Spinal cord (tissue), 10 donors: Measurements from ENCODE around the gene CALY. TPM values are rescaled to one million over a fixed set of nuclear protein-coding genes. Genes with fewer than 3 reads are reported as not detected.

Experiments
- DNase-seq, 6 donors: peaks; one replicate each; pipeline versions ENCODE4 v3.0.0 to v3.0.0-alpha.2; 2013 to 2015; ENCODE audit warnings: low spot score in 6 of 6, low read depth in 4 of 6
- H3K27ac ChIP-seq: one replicate; pipeline ENCODE4 v1.5.1; 2013; ENCODE audit warnings: low read depth, low read length, control low read depth
- H3K27me3 ChIP-seq: one replicate; pipeline ENCODE4 v1.6.1; 2013; ENCODE audit warnings: low read length; ENCODE audit not compliant: control insufficient read depth, insufficient read depth
- H3K36me3 ChIP-seq: one replicate; pipeline ENCODE4 v1.6.1; 2013; ENCODE audit warnings: low read length; ENCODE audit not compliant: control insufficient read depth, insufficient read depth
- H3K4me1 ChIP-seq: one replicate; pipeline ENCODE4 v1.6.1; 2013; ENCODE audit warnings: low read length; ENCODE audit not compliant: control insufficient read depth, insufficient read depth
- H3K4me3 ChIP-seq: one replicate; pipeline ENCODE4 v1.5.1; 2013; ENCODE audit warnings: low read depth, low read length, control low read depth
- H3K9me3 ChIP-seq: one replicate; pipeline ENCODE4 v1.6.1; 2013; ENCODE audit warnings: low read length; ENCODE audit not compliant: control insufficient read depth, insufficient read depth
- WGBS: methylation state at CpG from one replicate; pipeline ENCODE4 v1.1.5; 2013; ENCODE audit warnings: missing lambda C conversion rate; ENCODE audit not compliant: insufficient coverage; 5-methylcytosine and 5-hydroxymethylcytosine counted together
- polyA plus RNA-seq, 2 donors: library from polyadenylated mRNA; unstranded; fragments of 120-200 nt; gene quantifications; one replicate each; pipeline ENCODE4 v1.2.1, GENCODE V29; 2013; ENCODE audit not compliant: insufficient read length in 2 of 2
- total RNA-seq, 2 donors: library from RNA; depleted of rRNA in 1 of 2; stranded (reverse); fragments of 120-200 nt in 1 of 2; fragments of >200 nt in 1 of 2; gene quantifications; one replicate each; pipeline versions ENCODE4 v1.2.3 to v1.2.4, GENCODE V29; 2013 to 2014
- donor health status: healthy.

CALY gene
- total and polyA plus RNA-seq, 4 donors, result 15.9 to 251 (median 127) TPM

DNA sequence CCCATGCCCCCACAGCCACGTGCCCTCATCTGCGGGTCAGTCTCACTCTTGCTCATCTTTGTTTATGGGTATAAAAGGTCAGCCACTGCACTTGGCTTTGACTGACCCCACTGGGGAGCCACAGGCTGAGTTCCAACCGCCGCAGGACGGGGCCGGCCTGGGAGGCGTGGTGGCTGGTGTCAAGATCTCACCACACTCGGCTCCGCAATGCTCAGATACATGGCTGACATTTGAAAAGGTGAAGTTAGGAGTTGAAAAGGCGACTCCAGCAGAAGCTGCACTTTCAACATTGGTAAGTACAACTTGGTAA lies 42.9 kb downstream of the CALY start:
- 97% methylated on average over 9 of the region's 10 CpGs for WGBS
- Histone ChIP-seq H3K27ac (no peak overlapping the region), H3K27me3 (no peaks in the 10 kb centered on the region), H3K4me1 (no peaks in the 10 kb centered on the region), H3K9me3 (no peaks in the 10 kb centered on the region), H3K4me3 (no peak overlapping the region), H3K36me3 (peaks cover 90% of the 10 kb centered on the region)
- no peak for DNase-seq

- 97% methylated on average over 34 of the region's 38 CpGs for WGBS
- Histone ChIP-seq H3K9me3 (no peaks in the 10 kb centered on the region), H3K36me3 (peaks cover 90% of the 10 kb centered on the region), H3K27me3 (no peaks in the 10 kb centered on the region), H3K27ac (no peak overlapping the region), H3K4me1 (no peaks in the 10 kb centered on the region), H3K4me3 (no peak overlapping the region)
- no peak for DNase-seq
Observed at GRCh38 chr10:133292919-133293809, 43.5 kb downstream of the CALY start.

- DNase-seq, result no peak
- WGBS, result 95% methylated on average over 24 of the region's 24 CpGs
- Histone ChIP-seq H3K36me3 (peaks cover 84% of the 10 kb centered on the region), H3K4me1 (no peaks in the 10 kb centered on the region), H3K27me3 (no peaks in the 10 kb centered on the region), H3K9me3 (no peaks in the 10 kb centered on the region), H3K4me3 (no peak overlapping the region), H3K27ac (no peak overlapping the region)
Observed at GRCh38 chr10:133289761-133290160, 46.9 kb downstream of the CALY start.

- 95% methylated on average over 43 of the region's 46 CpGs for WGBS
- no peak overlapping the region for H3K4me3 ChIP-seq
Observed at GRCh38 chr10:133287832-133288500, 48.7 kb downstream of the CALY start.

DNA sequence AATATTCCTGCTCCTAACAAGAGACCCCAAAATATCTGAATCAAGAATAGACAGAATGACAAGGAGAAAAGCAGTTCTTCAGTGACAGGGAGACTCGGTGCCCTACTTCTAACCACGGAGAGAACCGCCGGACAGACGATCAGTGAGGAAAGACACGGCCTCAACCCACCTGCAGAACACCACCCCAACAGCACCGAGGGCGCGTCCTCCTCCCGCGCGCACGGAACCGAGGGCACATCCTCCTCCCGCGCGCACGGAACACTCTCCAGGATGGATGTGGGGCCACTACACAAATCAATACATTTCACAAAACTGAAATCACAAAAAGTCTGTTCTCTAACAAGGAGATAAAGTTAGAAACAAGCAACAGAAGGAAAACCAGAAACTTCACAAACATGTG lies 50.3 kb downstream of the CALY start:
- H3K4me3 ChIP-seq, result no peak overlapping the region
- no peaks in the 10 kb centered on the region for H3K9me3 ChIP-seq
- no peaks in the 10 kb centered on the region for H3K4me1 ChIP-seq
- no peak for DNase-seq
- H3K27me3 ChIP-seq, result no peaks in the 10 kb centered on the region
- peaks cover 92% of the 10 kb centered on the region for H3K36me3 ChIP-seq
- 89% methylated on average over 18 of the region's 18 CpGs for WGBS
- H3K27ac ChIP-seq, result no peak overlapping the region

More at GRCh38 chr10:133287832-133288500, 48.7 kb downstream of the CALY start:
- no peak for DNase-seq
- no peaks in the 10 kb centered on the region for H3K9me3 ChIP-seq
- no peaks in the 10 kb centered on the region for H3K27me3 ChIP-seq
- peaks cover 84% of the 10 kb centered on the region for H3K36me3 ChIP-seq
- H3K27ac ChIP-seq, result no peak overlapping the region
- no peaks in the 10 kb centered on the region for H3K4me1 ChIP-seq

- no peaks in the 10 kb centered on the region for H3K4me1 ChIP-seq
- peaks cover 94% of the 10 kb centered on the region for H3K36me3 ChIP-seq
- DNase-seq, result no peak
- no peak overlapping the region for H3K27ac ChIP-seq
- 93% methylated on average over 31 of the region's 36 CpGs for WGBS
- H3K27me3 ChIP-seq, result no peaks in the 10 kb centered on the region
- H3K9me3 ChIP-seq, result no peaks in the 10 kb centered on the region
- no peak overlapping the region for H3K4me3 ChIP-seq
Observed at GRCh38 chr10:133285217-133285616, 51.5 kb downstream of the CALY start.

GRCh38 chr10:133283931-133284330 lies 52.8 kb downstream of the CALY start:
- Histone ChIP-seq H3K27ac (no peak overlapping the region), H3K9me3 (no peaks in the 10 kb centered on the region), H3K27me3 (no peaks in the 10 kb centered on the region), H3K4me3 (no peak overlapping the region), H3K36me3 (peaks cover 94% of the 10 kb centered on the region), H3K4me1 (no peaks in the 10 kb centered on the region)
- no peak for DNase-seq
- WGBS, result 92% methylated on average over 24 of the region's 24 CpGs

GRCh38 chr10:133282846-133283390 lies 53.8 kb downstream of the CALY start:
- H3K36me3 ChIP-seq, result peaks cover 94% of the 10 kb centered on the region
- H3K27me3 ChIP-seq, result no peaks in the 10 kb centered on the region
- H3K9me3 ChIP-seq, result no peaks in the 10 kb centered on the region
- WGBS, result 96% methylated on average over 23 of the region's 24 CpGs
- H3K27ac ChIP-seq, result no peak overlapping the region
- no peaks in the 10 kb centered on the region for H3K4me1 ChIP-seq
- no peak overlapping the region for H3K4me3 ChIP-seq
- no peak for DNase-seq

DNA sequence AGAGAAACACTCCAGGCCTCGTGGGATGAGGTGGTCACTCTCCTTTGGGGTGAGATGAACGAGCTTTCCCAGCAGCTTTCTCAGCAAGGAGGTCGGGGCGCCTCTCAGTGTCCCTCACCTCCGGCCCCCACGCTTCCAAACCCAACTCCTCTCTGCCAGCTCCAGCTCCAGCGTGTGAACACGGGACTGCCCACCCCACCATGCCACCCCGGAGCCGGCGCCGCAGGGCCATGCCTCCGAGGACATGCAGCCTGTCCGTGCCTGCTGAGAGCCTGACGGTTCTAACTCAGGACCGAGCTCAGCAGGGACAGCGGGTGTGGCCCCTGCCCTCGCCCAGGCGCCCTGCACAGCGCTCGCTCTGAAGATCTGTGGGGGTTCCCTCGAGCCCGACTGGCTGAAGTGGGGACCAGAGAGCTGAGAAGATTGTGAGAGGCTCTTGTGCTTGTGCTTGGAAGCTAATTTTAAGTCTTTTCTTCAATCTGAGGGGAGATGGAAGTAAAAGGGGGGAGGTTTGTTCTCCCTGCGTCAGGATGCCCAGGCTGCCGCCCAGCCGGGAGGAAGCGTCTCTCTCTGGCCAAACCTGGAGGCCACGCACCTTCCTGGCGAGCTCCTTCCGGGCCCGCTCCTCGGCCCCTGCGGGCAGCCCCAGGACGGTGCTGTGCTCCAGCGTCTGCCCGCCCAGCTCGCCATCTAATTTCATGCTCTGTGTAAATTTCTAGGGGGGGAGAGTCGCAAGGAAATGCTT lies 54.9 kb downstream of the CALY start:
- Histone ChIP-seq H3K9me3 (no peaks in the 10 kb centered on the region), H3K27ac (no peak overlapping the region), H3K36me3 (peaks cover 95% of the 10 kb centered on the region), H3K4me1 (peaks cover 9% of the 10 kb centered on the region), H3K4me3 (no peak overlapping the region), H3K27me3 (peaks cover 9% of the 10 kb centered on the region)
- no peak for DNase-seq
- WGBS, result 94% methylated on average over 37 of the region's 38 CpGs
